Dedifferentiated amniotic fluid mesenchymal stem cell (primary cell): ENCODE results near the gene CASP9.
"Not testable (repeated sequence)": the region's sequence is repeated elsewhere in the genome, so short reads cannot be mapped to it uniquely, and the experiment has no call there.

Experiments used
- DNase-seq: peaks from one replicate; pipeline ENCODE4 v3.0.0-alpha.2; 2016; ENCODE audit errors: extremely low spot score

Gene CASP9

DNA sequence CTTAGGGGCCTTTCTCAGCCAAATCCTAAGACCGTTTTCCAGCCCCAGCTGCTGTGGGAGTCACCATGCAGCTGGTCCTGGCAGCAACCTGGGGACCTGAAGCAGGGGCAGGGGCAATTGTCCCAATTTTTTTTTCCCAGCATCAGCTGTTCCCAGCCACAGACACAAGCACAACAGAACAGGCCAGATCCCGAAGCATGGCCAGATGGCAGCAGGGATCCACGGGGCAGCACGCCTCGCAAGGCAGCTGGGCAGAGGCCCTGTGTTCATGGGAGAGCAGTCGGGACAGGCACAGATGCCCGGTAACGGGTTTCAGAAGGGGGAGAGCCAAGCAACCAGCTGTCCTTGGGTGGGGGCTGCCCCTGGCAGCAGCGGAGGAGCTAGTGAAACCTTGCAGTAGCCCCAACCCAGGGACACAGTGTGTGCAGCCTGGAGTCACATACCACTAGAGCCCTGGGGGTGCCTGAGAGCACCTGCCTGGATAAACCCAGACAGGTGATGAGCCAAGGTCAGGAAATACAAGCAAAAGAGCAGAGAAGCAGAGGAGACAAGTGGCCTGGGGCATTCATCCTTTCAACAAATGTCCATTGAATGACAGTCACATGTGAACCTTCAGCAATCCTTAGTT lies 54.1 kb downstream of the CASP9 start:
- DNase-seq = not testable (repeated sequence)

DNA sequence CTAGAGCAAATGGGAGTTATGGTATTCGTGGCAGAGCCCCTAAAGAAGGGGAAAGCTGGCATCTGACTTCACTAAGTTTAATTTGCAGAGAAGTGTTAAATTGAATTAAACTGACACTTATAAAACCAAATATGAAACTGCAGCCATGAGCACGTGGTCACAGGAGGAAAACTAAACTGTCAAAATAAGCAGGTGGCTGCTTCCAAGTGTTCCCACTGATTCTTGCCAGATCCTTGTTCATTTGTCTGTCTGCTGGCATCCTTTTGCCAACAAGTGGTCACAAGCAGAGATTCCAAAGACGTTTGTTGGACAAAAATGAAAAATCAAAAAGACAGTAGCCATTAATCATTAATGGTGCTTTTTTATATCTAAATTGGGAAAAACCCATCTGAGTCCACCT lies 54.7 kb downstream of the CASP9 start:
- no peak for DNase-seq

GRCh38 chr1:15468145-15468544 lies 55.9 kb downstream of the CASP9 start:
- no peak for DNase-seq

GRCh38 chr1:15466955-15467625 lies 56.9 kb downstream of the CASP9 start:
- DNase-seq = not testable (repeated sequence)

- DNase-seq = no peak
These were observed 58.3 kb downstream of the CASP9 start for GRCh38 chr1:15465674-15466073.

- DNase-seq = not testable (repeated sequence)
These were observed 60.1 kb downstream of the CASP9 start for GRCh38 chr1:15463926-15464322.

GRCh38 chr1:15463064-15463800 lies 60.8 kb downstream of the CASP9 start:
- not testable (repeated sequence) for DNase-seq

DNA sequence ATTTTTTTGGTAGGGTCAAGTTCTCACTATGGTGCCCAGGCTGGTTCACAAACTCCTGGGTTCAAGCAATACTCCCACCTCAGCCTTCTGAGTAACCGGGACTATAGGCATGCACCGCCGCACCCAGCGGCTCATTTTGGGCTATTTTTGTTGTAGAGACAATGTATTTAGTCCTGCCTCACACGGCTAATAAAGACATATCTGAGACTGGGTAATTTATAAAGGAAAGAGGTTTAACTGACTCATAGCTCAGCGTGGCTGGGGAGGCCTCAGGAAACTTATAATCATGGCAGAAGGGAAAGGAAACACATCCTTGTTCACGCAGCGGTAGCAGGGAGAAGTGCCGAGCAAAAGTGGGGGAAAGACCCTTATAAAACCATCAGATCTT lies 63.3 kb downstream of the CASP9 start:
- DNase-seq = no peak

DNA sequence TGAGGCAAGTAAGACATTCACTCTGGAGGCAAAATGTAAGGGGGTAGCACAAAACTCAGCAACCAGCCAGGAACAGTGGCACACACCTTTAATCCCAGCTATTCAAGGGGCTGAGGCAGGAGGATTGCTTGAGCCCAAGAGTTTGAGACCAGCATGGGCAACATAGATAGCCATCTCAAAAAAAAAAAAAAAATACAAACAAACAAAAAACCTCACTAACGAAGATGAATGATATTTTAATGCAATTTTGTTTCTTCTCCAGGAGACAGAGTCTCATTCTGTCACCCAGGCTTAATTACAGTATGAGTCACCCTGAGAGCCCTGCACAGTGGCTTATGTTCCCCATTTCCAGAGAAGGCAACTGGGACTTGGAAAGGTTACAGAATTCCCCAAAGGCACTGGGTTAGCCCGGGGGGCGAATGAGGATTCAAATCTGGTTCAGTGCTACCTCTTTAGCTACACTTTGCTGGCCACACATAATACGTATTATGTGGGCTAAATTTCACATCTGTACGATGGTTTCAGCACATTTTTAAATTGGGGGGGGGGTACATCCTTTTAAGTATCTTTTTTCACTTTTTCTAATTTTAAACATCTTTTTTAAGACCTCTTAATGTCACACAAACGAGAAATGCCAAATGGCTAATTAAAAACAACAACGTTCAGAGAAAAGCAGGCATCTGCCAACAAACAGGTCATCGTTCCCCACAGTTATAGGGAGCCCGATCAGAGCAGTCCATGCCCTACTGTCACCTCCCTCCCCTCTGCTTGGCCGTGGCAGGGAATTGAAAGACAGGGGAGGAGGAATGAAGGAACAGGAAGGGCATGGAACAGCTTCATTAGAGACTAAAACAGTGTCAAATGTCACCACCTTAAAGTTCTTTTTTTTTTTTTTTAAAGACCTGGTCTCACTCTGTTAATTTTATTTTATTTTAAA lies 64.0 kb downstream of the CASP9 start:
- no peak for DNase-seq

DNA sequence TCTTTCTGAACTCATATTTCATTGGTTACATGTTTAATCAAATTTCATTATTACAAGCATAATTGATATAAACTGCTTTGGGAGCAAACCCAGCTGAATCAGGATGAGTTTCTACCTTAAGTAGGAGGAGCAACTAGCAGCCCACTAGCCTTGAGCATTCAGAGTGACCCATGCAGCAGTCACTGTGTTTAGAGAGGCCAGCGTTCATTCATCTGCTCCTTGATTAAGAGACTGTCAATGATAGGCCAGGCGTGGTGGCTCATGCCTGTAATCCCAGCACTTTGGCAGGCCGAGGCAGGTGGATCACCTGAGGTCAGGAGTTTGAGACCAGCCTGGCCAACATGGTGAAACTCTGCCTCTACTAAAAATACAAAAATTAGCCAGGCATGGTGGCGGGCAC lies 65.6 kb downstream of the CASP9 start:
- DNase-seq = not testable (repeated sequence)

DNA sequence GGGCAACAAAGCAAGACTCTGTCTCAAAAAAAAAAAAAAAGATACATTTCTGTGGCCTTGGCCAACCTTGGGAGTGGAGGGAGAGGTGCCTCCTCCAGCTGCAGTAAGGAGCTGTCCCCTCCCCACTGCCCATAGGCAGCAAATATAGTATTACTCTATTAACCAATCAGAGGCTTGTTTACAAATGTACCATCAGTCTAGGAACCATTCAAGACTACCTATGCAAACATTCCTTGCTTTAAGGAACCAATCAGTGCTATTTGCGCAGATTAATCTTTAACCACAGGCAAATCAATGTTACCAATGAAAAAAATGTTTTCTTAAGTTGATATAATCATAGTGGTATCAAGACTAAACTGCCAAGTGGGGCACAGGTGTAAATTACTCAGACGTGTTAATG lies 66.4 kb downstream of the CASP9 start:
- DNase-seq = no peak

DNA sequence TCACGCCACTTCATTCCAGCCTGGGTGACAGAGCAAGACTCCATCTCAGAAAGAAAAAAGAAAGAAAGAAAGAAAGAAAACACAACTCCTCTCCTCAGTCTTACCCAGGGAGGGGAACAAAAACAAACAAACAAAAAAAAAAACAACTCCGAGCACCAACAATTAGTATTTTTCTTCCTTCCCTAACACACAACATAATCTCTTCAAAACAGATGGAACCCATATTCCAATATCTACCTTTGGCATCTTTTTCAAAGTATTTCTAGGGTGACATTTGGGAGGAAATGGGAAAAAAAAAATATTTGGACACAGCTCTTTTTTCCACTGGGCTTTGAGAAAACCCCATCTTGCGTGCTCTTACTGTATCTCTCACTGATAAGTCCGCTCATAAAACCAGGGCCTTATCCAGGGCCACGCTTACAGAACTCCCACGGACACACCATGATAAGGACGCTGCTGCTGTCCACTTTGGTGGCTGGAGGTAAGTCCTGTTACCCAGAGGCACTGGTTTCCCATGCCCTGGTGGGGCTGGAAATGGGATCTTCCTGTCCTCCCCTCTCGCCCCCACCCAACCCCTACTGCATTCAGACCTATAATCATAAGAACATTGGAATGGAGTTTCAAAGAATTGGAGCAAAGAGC lies 67.6 kb downstream of the CASP9 start, which contains the start of gene CELA2A:
Gene CELA2A, plus strand, starts transcription at position 420 of the 642 bp plus-strand sequence. Its CDS starts 22 bp downstream, at position 442.
- no peak for DNase-seq

GRCh38 chr1:15455522-15455921 lies 68.5 kb downstream of the CASP9 start:
- DNase-seq = no peak

GRCh38 chr1:15454256-15454655 lies 69.8 kb downstream of the CASP9 start:
- peak; percentile 53 for DNase-seq

DNA sequence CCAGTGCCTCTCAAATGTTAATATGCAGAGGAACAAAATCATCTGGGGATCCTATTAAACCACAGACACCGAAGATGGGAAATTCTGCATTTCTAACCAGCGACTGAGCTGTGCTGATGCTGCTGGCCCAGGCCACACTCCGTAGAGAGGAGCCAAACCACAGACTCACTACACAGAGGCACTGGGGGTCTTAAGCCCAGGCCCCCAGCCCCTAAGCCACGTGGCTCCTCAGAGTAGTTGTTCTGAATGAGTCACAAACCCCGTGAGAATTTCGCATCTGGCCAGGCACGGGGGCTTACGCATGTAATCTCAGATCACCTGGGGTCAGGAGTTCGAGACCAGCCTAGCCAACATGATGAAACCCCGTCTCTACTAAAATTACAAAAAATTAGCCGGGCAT lies 70.3 kb downstream of the CASP9 start:
- DNase-seq = no peak

DNA sequence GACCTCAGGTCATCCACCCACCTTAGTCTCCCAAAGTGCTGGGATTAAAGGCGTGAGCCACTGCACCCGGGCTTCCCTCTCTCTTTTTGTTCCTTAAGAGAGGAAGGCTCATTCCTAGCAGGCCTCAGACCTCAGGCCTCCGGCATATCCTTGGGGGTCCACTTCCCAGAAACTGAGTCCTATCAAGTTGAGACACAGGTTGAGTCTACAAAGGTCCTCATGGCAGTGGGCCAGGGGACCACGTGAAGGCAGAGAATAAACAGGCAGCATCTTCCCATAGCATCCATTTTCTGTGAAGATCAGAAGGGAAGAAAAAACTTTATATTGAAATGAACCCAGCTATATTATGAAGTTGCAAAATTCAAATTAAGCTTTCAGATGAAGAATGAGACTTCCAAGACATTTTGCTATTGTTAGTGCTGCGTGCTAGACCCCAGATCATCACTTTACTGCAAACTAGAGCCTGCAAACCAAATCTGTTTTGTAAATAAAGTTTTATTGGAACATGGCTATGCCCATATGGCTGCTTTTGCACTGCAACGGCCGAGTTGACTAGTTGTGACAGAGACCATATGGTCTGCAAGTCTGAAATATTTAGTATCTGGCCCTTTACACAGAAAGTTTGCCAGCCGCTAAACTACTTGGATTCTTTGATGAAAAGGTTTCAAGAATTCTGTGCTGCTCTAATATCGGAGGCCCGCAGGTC lies 71.0 kb downstream of the CASP9 start:
- no peak for DNase-seq

DNA sequence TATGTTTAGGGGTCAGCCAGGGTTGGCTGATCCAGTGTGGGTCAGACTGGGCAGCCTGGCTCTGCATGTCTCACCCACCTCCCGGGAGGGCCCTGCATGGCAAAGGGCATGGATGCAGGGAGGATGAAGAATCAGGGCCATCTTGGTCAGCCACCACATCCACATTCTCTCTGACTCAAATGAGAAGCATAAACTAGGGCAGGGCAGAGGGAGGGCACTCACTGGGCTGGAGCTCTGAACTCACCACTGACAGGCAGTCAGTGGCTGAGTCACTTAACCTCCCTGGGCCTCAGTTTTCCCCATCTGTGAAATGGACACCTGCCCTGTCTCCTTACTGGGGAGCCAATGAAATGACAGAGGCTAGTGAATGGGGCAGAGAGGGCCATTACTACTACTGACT lies 71.8 kb downstream of the CASP9 start:
- DNase-seq = no peak

DNA sequence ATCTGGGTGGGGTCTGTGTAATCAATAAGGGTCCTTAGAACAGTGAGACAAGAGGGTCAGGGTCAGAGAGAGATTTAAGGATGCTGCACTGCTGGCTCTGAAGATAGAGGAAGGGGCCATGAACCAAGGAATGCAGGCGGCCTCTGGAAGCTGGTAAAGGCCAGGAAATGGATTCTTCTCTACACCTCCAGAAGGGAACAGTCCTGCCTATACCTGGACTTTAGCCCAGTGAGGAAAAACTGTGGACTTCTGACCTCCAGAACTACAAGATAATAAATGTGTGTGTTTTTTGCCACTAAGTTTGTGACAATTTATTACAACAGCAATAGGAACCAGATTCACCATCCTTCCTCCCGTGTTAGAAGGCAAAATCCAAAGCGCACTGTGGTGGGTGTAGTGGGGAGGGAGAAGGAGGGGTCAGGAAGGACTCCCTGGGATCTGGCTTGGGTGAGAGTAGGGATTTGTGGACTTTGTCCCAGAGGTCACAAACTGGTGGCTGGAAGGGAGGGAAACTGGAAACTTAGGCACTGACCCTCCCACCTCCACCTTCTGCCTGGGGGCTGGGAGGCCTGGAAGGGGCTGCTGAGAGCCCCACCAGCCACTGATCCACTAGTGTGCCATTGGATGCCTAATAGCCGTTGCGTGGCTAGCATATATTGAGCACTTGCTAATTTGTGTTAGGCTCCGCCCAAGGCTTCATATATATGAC lies 72.8 kb downstream of the CASP9 start:
- no peak for DNase-seq

GRCh38 chr1:15449567-15449966 lies 74.4 kb downstream of the CASP9 start:
- no peak for DNase-seq

DNA sequence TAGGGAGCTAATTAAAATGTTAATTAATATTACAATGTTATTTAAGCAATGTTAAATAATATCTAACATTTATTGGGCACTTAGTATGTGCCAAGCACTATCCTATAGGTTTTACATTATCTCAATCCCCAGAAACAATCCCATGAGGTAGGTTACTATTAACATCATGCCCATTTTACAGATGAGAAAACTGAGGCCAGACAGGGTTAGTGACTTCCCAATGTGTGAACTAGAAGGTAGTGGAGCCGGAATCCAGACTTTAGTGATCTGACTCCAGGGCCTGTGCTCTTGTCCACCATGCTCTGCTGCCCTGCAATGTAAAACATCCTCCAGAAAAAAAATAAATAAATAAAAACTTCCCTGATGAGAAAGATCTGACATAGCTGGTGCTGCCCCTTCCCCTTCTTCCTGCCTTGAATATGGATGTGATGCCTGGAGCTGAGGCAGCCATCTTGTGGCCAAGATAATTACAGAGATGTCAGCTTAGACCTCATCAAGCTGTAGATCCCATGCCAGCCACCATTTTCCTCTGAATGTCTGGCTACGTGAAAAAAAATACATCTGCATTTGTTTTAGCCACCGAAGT lies 75.0 kb downstream of the CASP9 start:
- DNase-seq = no peak
